GM19043 (cell line): ENCODE data around the gene NTM.

ENCODE experiments used
- ATAC-seq: cut with Tn5 transposase; IDR thresholded peaks from one replicate; pipeline ENCODE4 v1.9.1; 2021; ENCODE audit warnings: low read depth; ENCODE audit not compliant: unreplicated experiment

The NTM gene

GRCh38 chr11:131458421-131458820 lies 88.0 kb downstream of the NTM start:
- ATAC-seq: no peak

GRCh38 chr11:131460931-131461330 lies 90.5 kb downstream of the NTM start:
- ATAC-seq: no peak

GRCh38 chr11:131462622-131463021 lies 92.2 kb downstream of the NTM start:
- no peak for ATAC-seq

GRCh38 chr11:131463162-131463561 lies 92.7 kb downstream of the NTM start:
- no peak for ATAC-seq

- ATAC-seq: no peak
Measured at GRCh38 chr11:131463649-131464425, 93.4 kb downstream of the NTM start.

- no peak for ATAC-seq
Measured at GRCh38 chr11:131464461-131464860, 94.0 kb downstream of the NTM start.

- no peak for ATAC-seq
Measured at GRCh38 chr11:131465039-131465438, 94.6 kb downstream of the NTM start.

- ATAC-seq: no peak
Measured at GRCh38 chr11:131465746-131466145, 95.3 kb downstream of the NTM start.

- no peak for ATAC-seq
Measured at GRCh38 chr11:131467645-131468394, 97.4 kb downstream of the NTM start.

GRCh38 chr11:131468565-131468964 lies 98.2 kb downstream of the NTM start:
- no peak for ATAC-seq

GRCh38 chr11:131470216-131470925 lies 100.0 kb downstream of the NTM start:
- ATAC-seq: no peak

GRCh38 chr11:131471976-131472375 lies 101.6 kb downstream of the NTM start:
- ATAC-seq: no peak

- ATAC-seq: no peak
Measured at GRCh38 chr11:131474947-131475346, 104.5 kb downstream of the NTM start.

- ATAC-seq: no peak
Measured at GRCh38 chr11:131476266-131476665, 105.9 kb downstream of the NTM start.

- ATAC-seq: no peak
Measured at GRCh38 chr11:131478341-131478740, 107.9 kb downstream of the NTM start.

- ATAC-seq: no peak
Measured at GRCh38 chr11:131481303-131481702, 110.9 kb downstream of the NTM start.

- no peak for ATAC-seq
Measured at GRCh38 chr11:131481971-131482370, 111.6 kb downstream of the NTM start.

- no peak for ATAC-seq
Measured at GRCh38 chr11:131483453-131483852, 113.0 kb downstream of the NTM start.

GRCh38 chr11:131483877-131484276 lies 113.5 kb downstream of the NTM start:
- ATAC-seq: no peak

GRCh38 chr11:131486100-131486499 lies 115.7 kb downstream of the NTM start:
- no peak for ATAC-seq

- ATAC-seq: no peak
Measured at GRCh38 chr11:131486937-131487635, 116.7 kb downstream of the NTM start.
